Stimulated activated CD8-positive, alpha-beta memory T cell treated with anti-CD3 and anti-CD28 coated beads, Interleukin-4, amount 100 ng/mL, for 4 hours (primary cell): ENCODE data around the gene BLOC1S3.

ENCODE experiments used
- DNase-seq, 2 donors: peaks; one replicate each; pipeline ENCODE4 v3.0.0-alpha.2; 2020; ENCODE audit warnings: low read depth in 2 of 2, low spot score in 1 of 2

The BLOC1S3 gene

DNA sequence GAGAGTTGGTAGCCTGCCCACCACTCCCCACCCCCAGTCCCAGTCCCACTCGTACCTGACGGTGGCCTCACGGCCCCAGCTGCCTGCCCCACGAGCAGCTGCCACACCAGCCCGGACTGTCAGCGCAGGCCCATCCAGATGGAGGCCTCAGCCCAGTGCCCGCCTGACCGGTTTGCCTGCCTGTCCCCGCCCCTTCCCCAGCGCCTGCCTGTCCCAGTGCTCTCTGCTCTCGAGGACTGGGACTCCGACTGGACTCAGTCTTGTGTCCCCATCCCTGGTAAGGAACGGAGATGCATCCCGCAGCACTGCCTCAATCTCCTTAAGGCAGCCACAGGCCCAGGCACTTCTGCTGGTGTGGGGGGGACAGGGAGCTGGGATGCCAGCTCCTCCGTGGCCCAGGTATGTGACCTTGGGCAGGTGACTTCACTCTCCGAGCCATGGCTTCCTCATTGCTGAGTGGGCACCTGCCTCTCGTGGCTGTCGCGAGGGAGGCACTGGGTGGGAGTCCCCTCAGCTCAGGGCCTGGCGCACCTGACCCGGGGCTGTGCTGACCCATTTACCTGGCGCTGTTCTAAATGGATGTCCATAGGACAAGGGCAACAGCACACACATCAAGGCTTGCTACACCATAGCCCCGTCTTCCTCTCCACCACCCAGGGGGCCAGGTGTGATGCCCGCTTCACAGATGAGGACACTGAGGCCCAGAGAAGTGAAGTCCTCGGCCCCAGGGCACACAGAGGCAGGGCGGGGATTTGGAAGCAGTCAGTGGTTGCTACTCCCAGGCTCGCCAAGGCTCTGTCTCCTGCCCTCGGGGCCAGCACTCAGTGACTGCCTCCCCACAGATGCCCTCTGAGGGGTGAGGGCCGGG, 17.5 kb upstream of the BLOC1S3 start, which contains the start of gene NKPD1:
Gene NKPD1, minus strand, starts transcription at position 113 of the 868 bp plus-strand sequence. CDS start 832 bp downstream, outside the sequence.
- no peak for DNase-seq

GRCh38 chr19:45161738-45162607, 16.6 kb upstream of the BLOC1S3 start:
- no peak for DNase-seq

GRCh38 chr19:45162608-45163143, 15.9 kb upstream of the BLOC1S3 start:
- no peak for DNase-seq

GRCh38 chr19:45163156-45163555, 15.4 kb upstream of the BLOC1S3 start:
- no peak for DNase-seq

DNA sequence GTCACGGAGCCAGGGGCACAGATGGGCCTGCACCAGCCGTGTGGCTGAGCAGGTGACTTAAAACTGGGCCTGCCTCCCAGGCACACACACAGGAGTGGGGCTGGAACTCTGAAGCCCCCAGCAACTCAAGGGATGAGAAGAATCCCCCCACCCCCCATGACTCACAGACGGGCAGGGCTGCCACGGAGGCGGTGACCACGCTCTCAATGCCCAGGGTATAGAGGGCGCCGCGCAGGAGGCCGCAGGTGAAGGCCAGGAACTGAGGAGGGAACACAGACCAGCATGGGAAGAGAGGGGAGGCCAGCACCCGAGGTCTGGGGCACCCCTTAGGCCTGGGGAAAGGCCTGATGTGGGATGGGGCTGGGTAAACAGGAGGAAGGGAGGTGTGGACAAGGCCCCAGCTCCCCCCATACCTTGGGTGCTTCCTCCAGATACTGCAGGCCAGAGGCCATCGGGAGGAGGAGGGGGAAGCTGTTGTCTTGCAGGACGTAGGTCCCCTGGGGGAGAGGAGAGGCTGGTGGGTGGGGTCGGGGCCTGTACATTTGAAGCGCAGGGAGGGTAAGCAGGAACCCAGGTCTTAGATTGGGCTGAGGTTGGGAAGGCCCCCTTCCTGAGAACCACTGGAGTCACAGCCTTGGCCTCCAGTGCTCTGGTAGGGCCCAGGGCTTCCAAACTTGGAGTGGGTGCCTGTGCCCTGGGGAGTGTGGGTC, 14.7 kb upstream of the BLOC1S3 start:
- no peak for DNase-seq

- DNase-seq: no peak
These were observed 13.8 kb upstream of the BLOC1S3 start for GRCh38 chr19:45164577-45165335.

- DNase-seq: no peak
These were observed 11.8 kb upstream of the BLOC1S3 start for GRCh38 chr19:45166723-45167252.

GRCh38 chr19:45168767-45169351, 9.7 kb upstream of the BLOC1S3 start:
- DNase-seq: no peak

DNA sequence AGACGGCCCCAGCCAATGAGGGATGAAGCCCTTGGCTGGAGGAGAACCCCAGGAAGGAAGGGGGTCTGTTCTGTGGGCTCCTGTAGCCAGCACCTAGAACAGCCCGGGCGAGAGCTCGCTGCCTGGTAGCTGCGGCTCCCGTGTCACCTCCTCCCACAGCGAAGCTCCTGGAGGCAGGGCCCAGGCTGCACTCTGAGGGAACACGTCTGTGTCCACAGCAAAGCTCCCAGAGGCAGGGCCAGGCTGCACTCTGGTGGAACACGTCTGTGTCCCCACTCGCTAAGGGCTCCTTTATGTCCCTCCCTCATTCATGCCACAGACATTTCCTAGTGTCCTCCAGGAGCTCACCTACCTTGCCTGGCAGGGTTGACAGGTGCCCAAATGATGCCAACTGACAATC, 9.0 kb upstream of the BLOC1S3 start:
- no peak for DNase-seq

- no peak for DNase-seq
These were observed 8.2 kb upstream of the BLOC1S3 start for GRCh38 chr19:45170146-45171106.

GRCh38 chr19:45171211-45171623, 7.4 kb upstream of the BLOC1S3 start:
- DNase-seq: no peak

DNA sequence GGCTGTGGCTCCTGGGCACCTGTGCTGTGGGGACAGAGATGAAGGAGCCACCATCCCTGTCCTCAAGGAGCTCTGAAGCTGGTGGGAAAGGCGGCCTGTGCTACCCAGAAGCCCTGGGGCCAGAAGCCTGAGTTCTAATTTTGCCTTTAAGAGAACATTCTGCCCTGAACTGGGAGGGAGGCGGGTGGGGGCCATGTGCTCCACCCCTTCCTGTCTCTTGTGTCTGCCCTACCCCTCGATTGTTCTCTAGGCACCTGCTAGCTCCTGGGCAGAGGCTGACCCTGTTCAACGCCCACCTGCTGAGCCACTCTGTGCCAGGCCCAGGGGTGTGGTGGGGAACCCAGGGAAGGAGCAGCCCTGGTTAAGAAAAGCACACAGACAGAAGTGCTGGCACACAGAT, 6.4 kb upstream of the BLOC1S3 start:
- no peak for DNase-seq

GRCh38 chr19:45172611-45173208, 5.9 kb upstream of the BLOC1S3 start:
- DNase-seq: no peak

GRCh38 chr19:45173816-45174215, 4.8 kb upstream of the BLOC1S3 start:
- DNase-seq: no peak

- no peak for DNase-seq
These were observed 2.9 kb upstream of the BLOC1S3 start for GRCh38 chr19:45175515-45176345.

DNA sequence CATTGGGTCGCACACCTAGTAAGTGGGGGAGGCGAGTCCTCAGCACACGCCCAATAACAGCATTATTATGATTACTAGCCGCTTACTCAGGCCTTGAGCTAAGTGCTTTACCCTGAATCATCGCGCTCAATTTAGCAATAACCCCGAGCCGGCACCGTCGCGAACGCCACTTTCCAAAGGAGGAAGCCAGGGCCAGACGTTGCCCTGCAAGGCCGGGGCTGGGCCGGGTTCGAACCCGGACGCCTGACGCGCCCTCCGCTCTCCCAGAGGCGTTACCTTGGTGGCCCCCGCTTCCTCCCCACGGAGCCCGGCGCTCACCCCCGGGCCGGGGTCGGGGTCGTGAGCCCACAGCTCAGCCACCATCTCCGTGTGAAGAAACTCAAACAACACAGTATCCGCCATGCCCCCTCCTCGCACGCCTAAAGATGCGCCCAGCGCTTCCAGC, 745 bp upstream of the BLOC1S3 start, which contains the start of gene TRAPPC6A:
Gene TRAPPC6A, minus strand, starts transcription at position 421 of the 445 bp plus-strand sequence. Its CDS starts 19 bp downstream, at position 402.
- no peak for DNase-seq
